ENCODE measurements around the gene FRK.

DNA sequence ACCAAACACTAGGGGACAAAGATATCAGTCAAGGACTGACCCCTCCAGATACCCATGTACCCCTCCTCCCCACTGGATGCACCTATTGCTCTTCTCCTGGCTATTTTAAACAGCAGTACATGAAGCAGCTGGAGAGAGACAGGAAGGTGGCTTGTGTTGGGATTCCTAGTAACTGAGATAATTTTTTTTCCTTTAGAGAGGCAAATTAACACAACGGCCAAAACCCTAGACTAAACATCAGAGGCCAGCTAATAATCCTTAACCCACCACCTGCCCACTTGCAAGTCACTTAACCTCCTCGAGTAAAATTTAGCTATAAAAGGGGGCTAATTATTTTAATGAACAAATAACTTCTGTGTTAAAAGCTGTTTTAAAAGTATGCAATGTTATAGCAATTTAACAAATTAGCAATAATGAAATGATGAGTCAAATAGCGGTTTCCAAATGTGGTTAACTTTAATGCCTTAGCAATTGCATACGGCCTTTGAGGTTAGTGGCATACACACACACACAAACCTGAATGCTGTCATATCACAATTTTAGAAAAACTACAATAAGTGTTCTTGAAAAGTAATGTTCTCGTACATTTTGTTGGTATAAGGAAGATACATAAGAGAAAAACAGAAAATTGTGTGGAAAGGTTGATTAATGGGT is 151.7 kb downstream of the FRK start:
- TF ChIP-seq, protein P1, sequence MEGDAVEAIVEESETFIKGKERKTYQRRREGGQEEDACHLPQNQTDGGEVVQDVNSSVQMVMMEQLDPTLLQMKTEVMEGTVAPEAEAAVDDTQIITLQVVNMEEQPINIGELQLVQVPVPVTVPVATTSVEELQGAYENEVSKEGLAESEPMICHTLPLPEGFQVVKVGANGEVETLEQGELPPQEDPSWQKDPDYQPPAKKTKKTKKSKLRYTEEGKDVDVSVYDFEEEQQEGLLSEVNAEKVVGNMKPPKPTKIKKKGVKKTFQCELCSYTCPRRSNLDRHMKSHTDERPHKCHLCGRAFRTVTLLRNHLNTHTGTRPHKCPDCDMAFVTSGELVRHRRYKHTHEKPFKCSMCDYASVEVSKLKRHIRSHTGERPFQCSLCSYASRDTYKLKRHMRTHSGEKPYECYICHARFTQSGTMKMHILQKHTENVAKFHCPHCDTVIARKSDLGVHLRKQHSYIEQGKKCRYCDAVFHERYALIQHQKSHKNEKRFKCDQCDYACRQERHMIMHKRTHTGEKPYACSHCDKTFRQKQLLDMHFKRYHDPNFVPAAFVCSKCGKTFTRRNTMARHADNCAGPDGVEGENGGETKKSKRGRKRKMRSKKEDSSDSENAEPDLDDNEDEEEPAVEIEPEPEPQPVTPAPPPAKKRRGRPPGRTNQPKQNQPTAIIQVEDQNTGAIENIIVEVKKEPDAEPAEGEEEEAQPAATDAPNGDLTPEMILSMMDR (tag by site-specific recombination; IDR thresholded peaks at IDR 0.05): no peak
- TF ChIP-seq SCRT2 (tag by site-specific recombination; IDR thresholded peaks at IDR 0.05) (no peak), ZBTB1 (tag by site-specific recombination; IDR thresholded peaks at IDR 0.05) (no peak)

All from HEK293 (cell line).